ENCODE measurements around the gene DENND2A. TPM values are rescaled to one million over a fixed set of nuclear protein-coding genes. Genes with fewer than 3 reads are reported as not detected.

Gene DENND2A
- total RNA-seq, 1 experiment from 2014 or later = 7.3 TPM

DNA sequence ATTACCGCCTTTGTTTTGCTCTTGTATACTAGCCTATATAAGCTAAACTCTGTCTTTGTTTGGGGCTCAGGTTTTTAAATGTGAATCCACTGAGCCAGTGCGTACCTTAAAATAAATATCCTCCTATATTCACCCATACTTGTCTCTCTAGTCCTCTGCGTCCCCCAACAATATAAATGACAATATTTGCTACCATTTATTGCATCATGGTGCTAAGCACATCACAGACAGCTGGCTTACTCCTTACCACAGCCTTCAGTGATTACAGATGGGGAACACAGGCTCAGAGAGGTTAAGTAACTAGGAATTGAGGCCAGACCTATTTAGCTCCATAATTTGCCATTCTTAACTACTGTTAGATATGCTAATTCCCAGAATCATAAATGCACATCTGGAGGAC lies 28.7 kb upstream of the DENND2A start:
- Histone ChIP-seq H2BK20ac (ENCODE audit: low read depth, low read length, poor library complexity, severe bottlenecking) (no peak overlapping the region), H3K9ac (ENCODE audit: extremely low read depth, insufficient read length, low read length) (no peak overlapping the region), H3K79me2 (ENCODE audit: insufficient read depth, low read length) (no peaks in the 10 kb centered on the region), H4K20me1 (ENCODE audit: control insufficient read depth, insufficient read depth, insufficient read length) (no peaks in the 10 kb centered on the region), H3T11ph (ENCODE audit: low read length) (no peak overlapping the region), H3K79me1 (ENCODE audit: insufficient read depth, low read depth, low read length, poor library complexity, severe bottlenecking) (no peaks in the 10 kb centered on the region), H3K27ac (ENCODE audit: insufficient read length, low read depth, low read length) (no peak overlapping the region), H3K23ac (ENCODE audit: insufficient read length, low read depth, low read length) (no peak overlapping the region), H2BK5ac (ENCODE audit: insufficient read length, low read length) (no peak overlapping the region), H2BK15ac (ENCODE audit: low read depth, low read length) (no peak overlapping the region), H2BK12ac (ENCODE audit: insufficient read length, low read depth, low read length) (no peak overlapping the region), H2BK120ac (ENCODE audit: low read depth, low read length, poor library complexity, severe bottlenecking) (no peak overlapping the region), H3K18ac (ENCODE audit: insufficient read length, low read depth, low read length) (no peak overlapping the region), H4K91ac (ENCODE audit: insufficient read length, low read depth, low read length) (no peak overlapping the region), H2AK5ac (ENCODE audit: insufficient read length, low read length) (no peak overlapping the region), H4K8ac (replicated peaks; ENCODE audit: insufficient read length, low read depth, low read length) (no peak overlapping the region), H3K27me3 (ENCODE audit: insufficient read depth, low read length) (no peaks in the 10 kb centered on the region; the same call in 1 of the 2 replicates), H4K5ac (ENCODE audit: insufficient read length, low read depth, low read length) (no peak overlapping the region), H3K23me2 (ENCODE audit: insufficient read length, low read depth, low read length, poor library complexity, severe bottlenecking) (peaks cover 6% of the 10 kb centered on the region), H3K14ac (ENCODE audit: insufficient read depth, low read length) (no peak overlapping the region), H3K4ac (ENCODE audit: low read depth, low read length) (no peak overlapping the region), H3K9me3 (ENCODE audit: control insufficient read depth, low read depth, low read length) (no peaks in the 10 kb centered on the region), H3K56ac (ENCODE audit: insufficient read length, low read depth, low read length) (no peak overlapping the region), H3K4me2 (ENCODE audit: insufficient read depth, insufficient read length, low read length) (no peak overlapping the region), H2AFZ (ENCODE audit: low read length) (no peak overlapping the region), H3K4me1 (ENCODE audit: insufficient read depth, low read length) (no peaks in the 10 kb centered on the region; the same call in 1 of the 2 replicates)
- Mint-ChIP-seq H3K36me3 (ENCODE audit: insufficient read depth in 1 of 3, low read depth in 3 of 3) (no peaks in the 10 kb centered on the region; a peak in 1 of 7 replicates), H3K4me3 (no peak overlapping the region), H3K27me3 (ENCODE audit: low read depth) (peaks cover 8% of the 10 kb centered on the region), H3K4me1 (peaks cover 13 to 18% of the 10 kb centered on the region in 2 experiments), H3K27ac (no peak overlapping the region), H3K9me3 (no peaks in the 10 kb centered on the region)
- WGBS (ENCODE audit: extremely low coverage, insufficient read length, low lambda C conversion rate) = no CpG with 5 or more reads among the region's 3 CpGs
- no peak for DNase-seq
- TF ChIP-seq, protein P1, sequence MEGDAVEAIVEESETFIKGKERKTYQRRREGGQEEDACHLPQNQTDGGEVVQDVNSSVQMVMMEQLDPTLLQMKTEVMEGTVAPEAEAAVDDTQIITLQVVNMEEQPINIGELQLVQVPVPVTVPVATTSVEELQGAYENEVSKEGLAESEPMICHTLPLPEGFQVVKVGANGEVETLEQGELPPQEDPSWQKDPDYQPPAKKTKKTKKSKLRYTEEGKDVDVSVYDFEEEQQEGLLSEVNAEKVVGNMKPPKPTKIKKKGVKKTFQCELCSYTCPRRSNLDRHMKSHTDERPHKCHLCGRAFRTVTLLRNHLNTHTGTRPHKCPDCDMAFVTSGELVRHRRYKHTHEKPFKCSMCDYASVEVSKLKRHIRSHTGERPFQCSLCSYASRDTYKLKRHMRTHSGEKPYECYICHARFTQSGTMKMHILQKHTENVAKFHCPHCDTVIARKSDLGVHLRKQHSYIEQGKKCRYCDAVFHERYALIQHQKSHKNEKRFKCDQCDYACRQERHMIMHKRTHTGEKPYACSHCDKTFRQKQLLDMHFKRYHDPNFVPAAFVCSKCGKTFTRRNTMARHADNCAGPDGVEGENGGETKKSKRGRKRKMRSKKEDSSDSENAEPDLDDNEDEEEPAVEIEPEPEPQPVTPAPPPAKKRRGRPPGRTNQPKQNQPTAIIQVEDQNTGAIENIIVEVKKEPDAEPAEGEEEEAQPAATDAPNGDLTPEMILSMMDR (conservative IDR thresholded peaks at IDR 0.05) = no peak
